ENCODE results near the gene WIPF2.

The WIPF2 gene

GRCh38 chr17:40244255-40244654 is 25.2 kb downstream of the WIPF2 start:
- H3K27ac ChIP-seq, result no peak overlapping the region
- no peak for TF ChIP-seq CTCF (conservative IDR thresholded peaks at IDR 0.05)

GRCh38 chr17:40247926-40248495 is 28.9 kb downstream of the WIPF2 start:
- no peak for TF ChIP-seq CTCF (conservative IDR thresholded peaks at IDR 0.05)

GRCh38 chr17:40248507-40248906 is 29.4 kb downstream of the WIPF2 start:
- no peak overlapping the region for H3K27ac ChIP-seq
- TF ChIP-seq CTCF (conservative IDR thresholded peaks at IDR 0.05), result no peak

More at GRCh38 chr17:40247926-40248495, 28.9 kb downstream of the WIPF2 start:
- no peak overlapping the region for H3K27ac ChIP-seq

- H3K27ac ChIP-seq, result no peak overlapping the region
Measured at GRCh38 chr17:40251576-40251975, 32.5 kb downstream of the WIPF2 start.

GRCh38 chr17:40253565-40253964 is 34.5 kb downstream of the WIPF2 start:
- TF ChIP-seq CTCF (conservative IDR thresholded peaks at IDR 0.05), result no peak

More at GRCh38 chr17:40251576-40251975, 32.5 kb downstream of the WIPF2 start:
- no peak for TF ChIP-seq CTCF (conservative IDR thresholded peaks at IDR 0.05)

GRCh38 chr17:40259505-40259904 is 40.4 kb downstream of the WIPF2 start:
- TF ChIP-seq CTCF (conservative IDR thresholded peaks at IDR 0.05), result no peak
- H3K27ac ChIP-seq, result no peak overlapping the region

More at GRCh38 chr17:40253565-40253964, 34.5 kb downstream of the WIPF2 start:
- H3K27ac ChIP-seq, result no peak overlapping the region

GRCh38 chr17:40260528-40260927 is 41.4 kb downstream of the WIPF2 start:
- H3K27ac ChIP-seq, result no peak overlapping the region
- no peak for TF ChIP-seq CTCF (conservative IDR thresholded peaks at IDR 0.05)

Measured in VCaP (cell line).